ENCODE measurements around the gene MRPS23.

MRPS23 gene

DNA sequence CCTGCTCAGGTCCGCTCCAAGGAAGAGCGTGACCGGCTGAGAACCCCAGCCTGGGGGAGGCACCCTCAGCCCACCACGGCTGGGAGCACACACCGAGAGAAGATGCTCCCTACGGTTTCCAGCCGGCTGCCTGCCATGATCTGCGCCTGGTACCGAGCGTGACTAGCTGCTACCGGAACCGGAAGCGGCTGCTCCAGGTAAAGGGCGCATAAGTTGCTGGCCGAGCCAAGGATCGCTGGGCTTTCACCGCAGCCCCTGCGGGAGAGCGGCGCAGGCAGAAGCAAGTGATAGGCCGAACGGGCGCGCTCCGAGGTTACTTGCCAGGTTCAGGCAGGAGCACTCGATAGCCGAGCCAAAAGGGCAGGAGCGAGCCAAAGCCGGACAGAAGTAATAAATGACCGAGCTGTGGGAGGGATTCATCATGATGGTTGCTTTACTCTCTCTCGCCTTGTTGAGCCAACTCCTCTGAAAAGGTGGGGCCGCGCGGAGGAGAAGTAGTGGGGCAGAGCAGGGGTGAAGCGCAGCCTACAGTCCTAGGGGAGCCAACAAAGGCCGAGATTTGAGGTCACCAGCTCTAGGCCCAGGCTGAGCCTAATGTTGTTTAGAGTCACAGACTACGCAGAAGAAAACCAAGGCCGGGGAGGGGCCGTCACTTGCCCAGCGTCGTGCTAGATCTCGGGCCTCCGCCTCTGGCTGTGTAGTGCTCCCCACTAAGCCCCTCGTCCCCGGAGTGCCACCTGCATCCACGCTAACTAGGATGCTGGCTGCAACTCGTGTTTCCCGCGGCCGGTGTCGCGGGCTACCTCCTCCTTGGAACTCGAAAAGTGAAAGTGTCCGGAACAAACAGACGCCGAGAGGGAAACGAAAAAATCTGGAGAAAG lies at the start of gene MRPS23:
MRPS23 (minus strand) TSS at position 171 of the 881 bp plus-strand sequence; CDS start at position 137, 34 bp downstream.
- TF ChIP-seq, protein P1, sequence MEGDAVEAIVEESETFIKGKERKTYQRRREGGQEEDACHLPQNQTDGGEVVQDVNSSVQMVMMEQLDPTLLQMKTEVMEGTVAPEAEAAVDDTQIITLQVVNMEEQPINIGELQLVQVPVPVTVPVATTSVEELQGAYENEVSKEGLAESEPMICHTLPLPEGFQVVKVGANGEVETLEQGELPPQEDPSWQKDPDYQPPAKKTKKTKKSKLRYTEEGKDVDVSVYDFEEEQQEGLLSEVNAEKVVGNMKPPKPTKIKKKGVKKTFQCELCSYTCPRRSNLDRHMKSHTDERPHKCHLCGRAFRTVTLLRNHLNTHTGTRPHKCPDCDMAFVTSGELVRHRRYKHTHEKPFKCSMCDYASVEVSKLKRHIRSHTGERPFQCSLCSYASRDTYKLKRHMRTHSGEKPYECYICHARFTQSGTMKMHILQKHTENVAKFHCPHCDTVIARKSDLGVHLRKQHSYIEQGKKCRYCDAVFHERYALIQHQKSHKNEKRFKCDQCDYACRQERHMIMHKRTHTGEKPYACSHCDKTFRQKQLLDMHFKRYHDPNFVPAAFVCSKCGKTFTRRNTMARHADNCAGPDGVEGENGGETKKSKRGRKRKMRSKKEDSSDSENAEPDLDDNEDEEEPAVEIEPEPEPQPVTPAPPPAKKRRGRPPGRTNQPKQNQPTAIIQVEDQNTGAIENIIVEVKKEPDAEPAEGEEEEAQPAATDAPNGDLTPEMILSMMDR (conservative IDR thresholded peaks at IDR 0.05) = no peak
- peak within 1 kb of the TSS; percentile 95 for H3K27ac ChIP-seq

DNA sequence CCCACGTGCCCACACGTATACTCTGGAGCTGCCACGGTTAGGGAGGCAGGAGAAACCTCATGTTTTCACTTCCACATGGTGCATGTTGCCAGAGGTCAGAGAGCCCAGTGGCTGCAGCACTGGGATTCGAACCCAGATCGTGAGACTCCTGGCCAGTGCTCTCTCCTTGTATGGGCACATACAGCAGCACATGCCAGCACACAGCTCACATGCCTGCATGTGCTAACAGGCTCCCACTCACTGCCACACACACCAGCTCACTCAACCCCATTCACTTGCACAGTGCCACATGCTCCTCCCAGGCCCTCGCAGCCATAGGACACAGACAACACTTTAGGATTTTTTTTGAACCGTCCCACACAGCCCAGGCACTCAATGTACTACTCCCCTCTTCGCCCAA lies 49.5 kb upstream of the MRPS23 start:
- TF ChIP-seq, protein P1 (conservative IDR thresholded peaks at IDR 0.05) = no peak
- peak overlapping the region; percentile 87 for H3K27ac ChIP-seq

DNA sequence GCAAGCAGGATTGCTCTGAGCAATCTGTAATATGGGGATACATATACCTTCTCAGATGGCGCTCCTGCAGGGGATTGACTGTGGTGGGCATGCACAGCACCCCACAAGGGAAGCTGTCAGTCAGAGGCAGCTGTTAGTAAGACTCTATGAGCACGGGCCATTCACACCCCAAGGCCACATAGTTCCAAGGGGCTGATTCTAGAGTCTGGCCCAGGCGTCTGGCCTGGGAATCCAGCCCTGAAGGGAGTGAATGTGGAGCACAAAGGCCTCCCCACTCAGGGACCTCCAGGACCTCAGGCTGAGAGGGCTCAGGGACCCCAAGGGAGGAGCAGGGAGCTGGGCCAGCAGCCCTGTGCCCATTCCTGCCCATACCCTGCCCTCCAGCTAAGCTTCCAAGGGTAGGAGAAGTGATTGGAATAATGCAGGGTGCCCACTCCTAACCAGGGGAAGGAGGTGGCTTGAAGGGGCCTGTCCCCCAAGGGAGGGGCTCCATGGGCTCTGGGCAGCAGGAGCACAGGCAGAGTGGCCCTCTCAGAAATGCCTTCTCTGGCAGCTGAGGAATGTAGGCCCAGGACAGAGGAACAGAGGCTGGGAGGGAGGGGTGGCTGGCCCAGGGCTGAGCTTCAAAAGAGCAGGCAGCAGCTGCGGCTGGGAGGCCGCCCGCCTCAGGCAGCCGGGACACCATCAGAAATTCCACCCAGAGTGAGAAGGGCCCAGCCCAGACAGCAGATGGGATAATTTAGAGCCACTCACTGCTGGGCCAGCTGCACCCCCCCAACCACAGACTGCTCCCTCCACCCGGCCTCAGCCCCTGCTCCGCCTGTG lies 48.9 kb upstream of the MRPS23 start:
- TF ChIP-seq, protein P1 (conservative IDR thresholded peaks at IDR 0.05) = no peak
- peak overlapping the region; percentile 87 for H3K27ac ChIP-seq

DNA sequence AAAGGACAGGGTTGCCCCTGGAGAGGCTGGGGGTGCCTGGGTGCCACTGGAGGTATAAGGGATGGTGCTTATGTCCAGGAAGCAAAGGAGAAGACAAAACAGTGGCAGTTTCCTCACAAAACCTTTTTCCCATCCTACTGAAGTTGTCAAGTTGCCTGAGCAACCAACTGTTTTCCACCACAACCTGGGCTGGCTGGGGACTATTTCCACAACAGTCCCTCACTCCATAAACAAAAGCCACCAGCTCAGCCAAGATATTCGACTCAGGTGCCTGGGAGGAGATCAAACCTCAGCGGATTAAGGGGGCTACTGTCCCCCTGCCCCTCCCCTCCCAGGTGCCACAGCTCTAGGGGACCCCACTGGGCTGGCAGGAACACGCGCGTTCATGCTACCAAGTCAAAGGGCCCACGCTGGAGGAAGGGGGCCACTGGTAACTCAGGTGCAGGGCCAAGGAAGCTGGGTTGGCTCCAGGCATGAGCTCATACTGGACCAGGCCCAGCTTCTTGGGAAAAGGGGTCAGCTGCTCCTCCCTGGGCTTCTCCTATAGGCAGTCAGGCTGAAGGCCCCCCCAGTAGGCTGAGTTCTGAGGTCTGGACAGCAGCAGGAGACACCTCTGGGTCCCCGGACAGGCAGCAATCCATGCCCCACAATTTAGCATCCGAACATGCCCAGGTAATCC lies 45.7 kb upstream of the MRPS23 start:
- H3K27ac ChIP-seq = no peak overlapping the region
- TF ChIP-seq, protein P1 (conservative IDR thresholded peaks at IDR 0.05) = no peak

DNA sequence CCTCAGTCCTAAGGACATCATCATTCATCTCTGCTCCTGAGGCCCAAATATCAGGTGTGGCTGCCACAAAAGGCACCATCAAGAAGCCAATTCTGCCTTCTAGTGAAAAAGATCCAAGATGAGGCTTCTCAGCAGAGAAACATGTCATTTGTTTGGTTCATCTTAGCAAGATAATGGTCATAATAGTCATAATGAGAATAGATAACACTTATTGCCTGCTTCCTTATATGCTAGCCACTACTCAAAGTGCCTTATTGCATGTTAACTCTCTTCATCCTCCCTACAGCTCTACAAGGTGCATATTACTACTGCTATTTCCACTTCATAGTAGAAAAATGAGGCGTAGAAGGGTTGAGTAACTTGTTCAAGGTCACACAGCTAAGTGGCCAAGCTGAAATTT lies 45.0 kb upstream of the MRPS23 start:
- H3K27ac ChIP-seq = no peak overlapping the region
- TF ChIP-seq, protein P1 (conservative IDR thresholded peaks at IDR 0.05) = no peak

DNA sequence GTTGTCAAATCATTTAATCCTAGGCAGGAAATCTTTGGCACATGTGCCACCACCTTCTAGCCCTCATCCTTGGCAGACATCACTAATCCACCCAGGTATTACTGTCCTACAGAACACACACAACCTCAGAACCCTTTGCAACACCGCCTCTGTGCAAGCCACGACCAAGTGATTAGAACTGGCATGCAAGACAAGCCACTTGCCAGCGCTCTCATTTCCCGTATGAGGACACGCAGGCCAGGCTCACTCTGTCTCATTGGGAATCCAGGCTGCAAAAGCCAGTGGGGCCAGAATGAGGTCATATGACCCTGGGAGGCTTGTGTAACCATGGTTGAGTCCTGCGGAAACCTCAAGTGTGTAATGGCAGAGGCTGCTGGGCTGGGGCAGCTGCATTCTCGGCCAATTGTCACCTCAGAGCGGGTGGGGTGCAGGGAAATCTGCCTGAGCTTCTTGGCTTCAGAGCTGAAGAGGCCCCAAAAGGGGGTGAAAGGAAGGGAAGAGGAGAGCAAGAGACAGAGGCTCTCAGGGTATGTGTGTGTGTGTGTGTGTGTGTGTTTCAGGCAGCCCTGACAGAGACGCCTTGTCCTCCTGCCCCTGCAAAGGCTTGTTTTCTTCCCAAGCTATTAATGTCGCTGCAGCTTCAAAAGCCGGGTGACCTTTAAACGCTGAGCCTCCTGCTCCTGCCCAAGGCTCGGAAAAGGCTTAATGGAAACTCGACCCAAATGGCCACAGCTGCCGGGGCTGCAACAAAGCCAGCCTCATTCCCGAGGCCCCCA lies 43.2 kb upstream of the MRPS23 start:
- TF ChIP-seq, protein P1 (conservative IDR thresholded peaks at IDR 0.05) = peak; percentile 72
- H3K27ac ChIP-seq = peak overlapping the region; percentile 27; the same call in 1 of the 2 replicates

Data from VCaP (cell line).